Neural cell (in vitro differentiated cells): Measurements from ENCODE around the gene MEMO1. TPM values are rescaled to one million over a fixed set of nuclear protein-coding genes. Genes with fewer than 3 reads are reported as not detected.

Source experiments
- H2AFZ ChIP-seq: fragments of 200-600, 300-800 bp; sonication (generic), shearing (Covaris generic); 2 replicates; pipeline ENCODE4 v1.6.0; 2014; ENCODE audit warnings: low read depth, mild to moderate bottlenecking, antibody characterized with exemption, low read length, moderate library complexity
- H3F3A ChIP-seq: fragments of 200-600 bp; shearing (Covaris generic); 2 replicates; pipeline ENCODE4 v1.6.1; 2016; ENCODE audit warnings: mild to moderate bottlenecking, moderate library complexity, mixed read lengths, antibody characterized with exemption, low read length; ENCODE audit not compliant: insufficient read depth, poor library complexity, severe bottlenecking
- H3K27ac ChIP-seq: fragments of 200-600, 300-800 bp; sonication (generic), shearing (Covaris generic); 2 replicates; pipeline ENCODE4 v1.5.1; 2014; ENCODE audit warnings: mild to moderate bottlenecking, low read length, moderate library complexity
- H3K27me3 ChIP-seq: fragments of 300-800, 200-600 bp; sonication (generic), shearing (Covaris generic); 2 replicates; pipeline ENCODE4 v1.6.0; 2014; ENCODE audit warnings: mild to moderate bottlenecking, low read depth, low read length, moderate library complexity; ENCODE audit not compliant: insufficient read depth
- H3K36me3 ChIP-seq: fragments of 300-800, 200-600 bp; sonication (generic), shearing (Covaris generic); 2 replicates; pipeline ENCODE4 v1.5.1; 2014; ENCODE audit warnings: mild to moderate bottlenecking, antibody characterized with exemption, low read length, moderate library complexity; ENCODE audit not compliant: insufficient read depth
- H3K4me2 ChIP-seq: fragments of 300-800, 200-600 bp; sonication (generic), shearing (Covaris generic); 2 replicates; pipeline ENCODE4 v1.6.0; 2014; ENCODE audit warnings: mild to moderate bottlenecking, low read length
- H3K4me3 ChIP-seq: fragments of 300-800, 200-600 bp; sonication (generic), shearing (Covaris generic); 2 replicates; pipeline ENCODE4 v1.5.1; 2014; ENCODE audit warnings: mild to moderate bottlenecking, low read length, moderate library complexity
- H3K79me2 ChIP-seq: fragments of 200-600 bp; shearing (Covaris generic); replicated peaks from 2 replicates; pipeline ENCODE4 v1.6.0; 2014; ENCODE audit warnings: mild to moderate bottlenecking, low read length, moderate library complexity; ENCODE audit not compliant: insufficient read depth
- H3K9ac ChIP-seq: fragments of 300-800, 200-600 bp; sonication (generic), shearing (Covaris generic); 2 replicates; pipeline ENCODE4 v1.6.1; 2016; ENCODE audit warnings: mild to moderate bottlenecking, low read length, mixed read lengths
- H3K9me2 ChIP-seq: fragments of 200-600 bp; shearing (Covaris generic); 2 replicates; pipeline ENCODE4 v1.6.1; 2016; ENCODE audit warnings: mild to moderate bottlenecking, low read length, mixed read lengths; ENCODE audit not compliant: insufficient read depth
- H3K9me3 ChIP-seq: fragments of 200-600, 300-800 bp; sonication (generic), shearing (Covaris generic); 2 replicates; pipeline ENCODE4 v1.6.1; 2016; ENCODE audit warnings: mild to moderate bottlenecking, mixed run types, low read length, moderate library complexity, mixed read lengths
- H4K20me1 ChIP-seq: fragments of 200-600 bp; shearing (Covaris generic); 2 replicates; pipeline ENCODE4 v1.6.1; 2016; ENCODE audit warnings: mild to moderate bottlenecking, mixed run types; ENCODE audit not compliant: insufficient read depth
- CTCF ChIP-seq: fragments of 450-650 bp; IDR thresholded peaks from 2 replicates; pipeline ENCODE4 v1.5.1; 2014; ENCODE audit warnings: antibody characterized with exemption, mild to moderate bottlenecking, moderate library complexity; ENCODE audit not compliant: poor library complexity, severe bottlenecking
- EP300 ChIP-seq: fragments of 450-650 bp; conservative IDR thresholded peaks from 2 replicates; pipeline ENCODE4 v1.6.1; 2014; ENCODE audit warnings: antibody characterized with exemption, mild to moderate bottlenecking, moderate library complexity; ENCODE audit not compliant: poor library complexity, severe bottlenecking
- EZH2 ChIP-seq: fragments of 200-600, 300-800 bp; shearing (Covaris generic), sonication (generic); IDR thresholded peaks from 2 replicates; pipeline ENCODE4 v1.6.1; 2014; ENCODE audit warnings: antibody characterized with exemption, low read length, borderline replicate concordance, mild to moderate bottlenecking; ENCODE audit not compliant: insufficient read depth, poor library complexity, severe bottlenecking
- MXI1 ChIP-seq: fragments of 450-650 bp; conservative IDR thresholded peaks from 2 replicates; pipeline ENCODE4 v1.6.1; 2014; ENCODE audit warnings: antibody characterized with exemption, mild to moderate bottlenecking; ENCODE audit not compliant: poor library complexity, severe bottlenecking
- POLR2AphosphoS5 ChIP-seq: IDR thresholded peaks from 2 replicates; pipeline ENCODE4 v1.6.1; 2012
- RAD21 ChIP-seq: fragments of 450-650 bp; conservative IDR thresholded peaks from 2 replicates; pipeline ENCODE4 v1.6.1; 2014; ENCODE audit warnings: antibody characterized with exemption, mild to moderate bottlenecking, moderate library complexity
- SMC3 ChIP-seq: fragments of 450-650 bp; conservative IDR thresholded peaks from 2 replicates; pipeline ENCODE4 v1.6.1; 2014; ENCODE audit warnings: antibody characterized with exemption, mild to moderate bottlenecking, moderate library complexity; ENCODE audit not compliant: poor library complexity
- TAF1 ChIP-seq: IDR thresholded peaks from 2 replicates; pipeline ENCODE4 v1.6.1; 2012; ENCODE audit warnings: low read depth
- polyA plus RNA-seq: library from polyadenylated mRNA; depleted of rRNA; stranded (reverse); fragments of >200 nt; gene quantifications from 2 replicates; pipeline ENCODE4 v1.2.3, GENCODE V29; 2014
- TF ChIP-seq, protein P1 (sequence below): IDR thresholded peaks from 2 replicates; pipeline ENCODE4 v1.6.1; 2012; ENCODE audit warnings: borderline replicate concordance

The MEMO1 gene
- polyA plus RNA-seq, 1 donor from 2014 or later, result 124 TPM

GRCh38 chr2:31925517-31925916 lies 85.3 kb downstream of the MEMO1 start:
- TF ChIP-seq CTCF (no peak), POLR2AphosphoS5 (no peak), TAF1 (no peak), SMC3 (no peak), MXI1 (no peak), EP300 (no peak), RAD21 (no peak), EZH2 (no peak)
- TF ChIP-seq, protein P1, sequence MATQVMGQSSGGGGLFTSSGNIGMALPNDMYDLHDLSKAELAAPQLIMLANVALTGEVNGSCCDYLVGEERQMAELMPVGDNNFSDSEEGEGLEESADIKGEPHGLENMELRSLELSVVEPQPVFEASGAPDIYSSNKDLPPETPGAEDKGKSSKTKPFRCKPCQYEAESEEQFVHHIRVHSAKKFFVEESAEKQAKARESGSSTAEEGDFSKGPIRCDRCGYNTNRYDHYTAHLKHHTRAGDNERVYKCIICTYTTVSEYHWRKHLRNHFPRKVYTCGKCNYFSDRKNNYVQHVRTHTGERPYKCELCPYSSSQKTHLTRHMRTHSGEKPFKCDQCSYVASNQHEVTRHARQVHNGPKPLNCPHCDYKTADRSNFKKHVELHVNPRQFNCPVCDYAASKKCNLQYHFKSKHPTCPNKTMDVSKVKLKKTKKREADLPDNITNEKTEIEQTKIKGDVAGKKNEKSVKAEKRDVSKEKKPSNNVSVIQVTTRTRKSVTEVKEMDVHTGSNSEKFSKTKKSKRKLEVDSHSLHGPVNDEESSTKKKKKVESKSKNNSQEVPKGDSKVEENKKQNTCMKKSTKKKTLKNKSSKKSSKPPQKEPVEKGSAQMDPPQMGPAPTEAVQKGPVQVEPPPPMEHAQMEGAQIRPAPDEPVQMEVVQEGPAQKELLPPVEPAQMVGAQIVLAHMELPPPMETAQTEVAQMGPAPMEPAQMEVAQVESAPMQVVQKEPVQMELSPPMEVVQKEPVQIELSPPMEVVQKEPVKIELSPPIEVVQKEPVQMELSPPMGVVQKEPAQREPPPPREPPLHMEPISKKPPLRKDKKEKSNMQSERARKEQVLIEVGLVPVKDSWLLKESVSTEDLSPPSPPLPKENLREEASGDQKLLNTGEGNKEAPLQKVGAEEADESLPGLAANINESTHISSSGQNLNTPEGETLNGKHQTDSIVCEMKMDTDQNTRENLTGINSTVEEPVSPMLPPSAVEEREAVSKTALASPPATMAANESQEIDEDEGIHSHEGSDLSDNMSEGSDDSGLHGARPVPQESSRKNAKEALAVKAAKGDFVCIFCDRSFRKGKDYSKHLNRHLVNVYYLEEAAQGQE, result no peak
- Histone ChIP-seq H3K4me3 (no peak overlapping the region), H3K27me3 (no peaks in the 10 kb centered on the region), H3K27ac (no peak overlapping the region), H3K79me2 (no peaks in the 10 kb centered on the region), H3K9ac (no peak overlapping the region), H3K9me3 (no peaks in the 10 kb centered on the region), H4K20me1 (no peaks in the 10 kb centered on the region), H3K4me2 (no peak overlapping the region), H3F3A (no peaks in the 10 kb centered on the region), H2AFZ (no peak overlapping the region), H3K36me3 (no peaks in the 10 kb centered on the region), H3K9me2 (no peaks in the 10 kb centered on the region)

GRCh38 chr2:31923662-31924061 lies 87.1 kb downstream of the MEMO1 start:
- H3K9me3 ChIP-seq, result no peaks in the 10 kb centered on the region
- H4K20me1 ChIP-seq, result no peaks in the 10 kb centered on the region
- TF ChIP-seq POLR2AphosphoS5, result no peak
- TF ChIP-seq, protein P1, result no peak
- no peak for TF ChIP-seq EP300
- no peak for TF ChIP-seq RAD21
- no peak for TF ChIP-seq TAF1
- TF ChIP-seq EZH2, result no peak
- no peak for TF ChIP-seq SMC3
- TF ChIP-seq MXI1, result no peak
- TF ChIP-seq CTCF, result no peak
- no peaks in the 10 kb centered on the region for H3K9me2 ChIP-seq
- H3K4me3 ChIP-seq, result no peak overlapping the region
- H2AFZ ChIP-seq, result no peak overlapping the region
- no peaks in the 10 kb centered on the region for H3K79me2 ChIP-seq
- no peak overlapping the region for H3K27ac ChIP-seq
- no peak overlapping the region for H3K4me2 ChIP-seq
- no peaks in the 10 kb centered on the region for H3K36me3 ChIP-seq
- no peaks in the 10 kb centered on the region for H3K27me3 ChIP-seq
- no peaks in the 10 kb centered on the region for H3F3A ChIP-seq
- H3K9ac ChIP-seq, result no peak overlapping the region
